Psoas muscle (tissue), 8 donors: ENCODE results near the gene CEP250. TPM values are rescaled to one million over a fixed set of nuclear protein-coding genes. Genes with fewer than 3 reads are reported as not detected.
"Not testable (repeated sequence)": the region's sequence is repeated elsewhere in the genome, so short reads cannot be mapped to it uniquely, and the experiment has no call there.

Experiments
- ATAC-seq, 4 donors: fragments of 200-7000 bp; cut with Tn5 transposase; one replicate each; pipeline ENCODE4 v1.9.1; 2020; ENCODE audit warnings: moderate library complexity in 3 of 4, mild to moderate bottlenecking in 2 of 4
- DNase-seq, 2 donors: peaks; one replicate each; pipeline ENCODE4 v3.0.0-alpha.2; 2020
- H3K27ac ChIP-seq: fragments of 200-600 bp; one replicate; pipeline ENCODE4 v1.8.0; 2022
- H3K27me3 ChIP-seq, 3 donors: fragments of 200-600 bp in 1 of 3; one replicate each; pipeline versions ENCODE4 v1.6.1 to v1.8.0; 2013 to 2022; ENCODE audit warnings: low read length in 2 of 3, mild to moderate bottlenecking in 2 of 3, moderate library complexity in 1 of 3; ENCODE audit not compliant: insufficient read depth in 3 of 3
- H3K36me3 ChIP-seq, 2 donors: fragments of 200-600 bp in 1 of 2; one replicate each; pipeline versions ENCODE4 v1.6.1 to v1.8.0; 2013 to 2022; ENCODE audit warnings: low read depth in 1 of 2, mild to moderate bottlenecking in 1 of 2, moderate library complexity in 1 of 2; ENCODE audit not compliant: insufficient read depth in 1 of 2
- H3K4me1 ChIP-seq: fragments of 200-600 bp; one replicate; pipeline ENCODE4 v1.8.0; 2022
- H3K4me3 ChIP-seq: fragments of 200-600 bp; one replicate; pipeline ENCODE4 v1.8.0; 2022; ENCODE audit warnings: mild to moderate bottlenecking
- H3K9me3 ChIP-seq: fragments of 200-600 bp; one replicate; pipeline ENCODE4 v1.8.0; 2022
- WGBS, 3 donors: extraction: QIAGEN DNeasy Blood & Tissue Kit; methylation state at CpG; one replicate each; pipeline versions ENCODE4 v1.1.6 to v1.1.7; 2013; 5-methylcytosine and 5-hydroxymethylcytosine counted together
- intact Hi-C, 2 donors: fragments of 100-400 bp; cut with DNase I; formaldehyde crosslinking; loops; one replicate each; pipeline versions ENCODE4 v1.11.0 to v1.14.2; 2022
- polyA plus RNA-seq, 3 donors: library from polyadenylated mRNA; stranded (reverse); fragments of 200-250 nt; gene quantifications; one replicate each; pipeline ENCODE4 v1.2.3, GENCODE V29; 2013
- total RNA-seq, 4 donors: library from RNA; stranded (reverse); fragmentation: NEBNext Ultra II Directional in 2 of 4; extraction: Animal tissue kit (Norgen Biotek cat#: 25700) in 2 of 4; gene quantifications; one replicate each; pipeline versions ENCODE4 v1.2.1 to v1.2.4, GENCODE V29; 2021 to 2023
- TF ChIP-seq, protein P1 (sequence below): fragments of 200-600 bp; IDR thresholded peaks from one replicate; pipeline ENCODE4 v1.8.0; 2022; ENCODE audit warnings: antibody characterized with exemption
- donor health status: healthy with polysubstance abuse.
- donor health status: DM: no; HTN: no; CAD: no; lungs with moderate emphysema.
- donor health status: Bipolar disorder and iron deficiency.
- donor health status: healthy.
- donor health status: DM: yes; HTN: yes; CAD: no.
- donor health status: DM: no; HTN: no; CAD: no.
- donor health status: DM: no; HTN: no; CAD: no.
- donor health status: DM: yes; HTN: yes; CAD: no.

The CEP250 gene
- total and polyA plus RNA-seq, 7 donors: 4.2 to 19.3 (median 17.0) TPM

DNA sequence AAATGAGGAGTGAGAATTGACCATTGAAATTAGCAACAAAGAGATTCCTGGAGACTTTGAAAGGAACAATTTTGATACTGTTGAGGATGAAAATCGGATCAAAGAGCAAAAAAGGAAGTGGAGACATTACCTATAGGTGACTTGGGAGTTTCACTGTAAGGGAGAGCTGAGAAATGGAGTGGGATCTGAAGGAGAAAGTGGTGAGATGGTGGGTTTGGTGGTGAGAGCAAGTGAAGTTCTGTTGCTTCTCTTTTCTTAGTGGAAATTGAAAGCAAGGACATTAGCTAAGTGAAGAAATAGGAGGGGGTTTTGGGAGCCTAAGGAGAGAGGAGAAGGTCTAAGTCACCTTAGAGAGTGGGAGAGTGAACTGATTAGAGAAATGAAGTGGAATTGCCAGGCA is 90.7 kb downstream of the CEP250 start:
- no peak for DNase-seq
- Histone ChIP-seq H3K4me3 (no peak overlapping the region), H3K9me3 (no peaks in the 10 kb centered on the region), H3K4me1 (peaks cover 10% of the 10 kb centered on the region), H3K36me3 (peaks cover 7 to 77% of the 10 kb centered on the region in 2 donors), H3K27ac (no peak overlapping the region), H3K27me3 (no peaks in the 10 kb centered on the region)
- no peak for ATAC-seq
- WGBS, 3 donors: 89 to 97% (median 92%) methylated on average over 1 of the region's 1 CpG
- TF ChIP-seq, protein P1, sequence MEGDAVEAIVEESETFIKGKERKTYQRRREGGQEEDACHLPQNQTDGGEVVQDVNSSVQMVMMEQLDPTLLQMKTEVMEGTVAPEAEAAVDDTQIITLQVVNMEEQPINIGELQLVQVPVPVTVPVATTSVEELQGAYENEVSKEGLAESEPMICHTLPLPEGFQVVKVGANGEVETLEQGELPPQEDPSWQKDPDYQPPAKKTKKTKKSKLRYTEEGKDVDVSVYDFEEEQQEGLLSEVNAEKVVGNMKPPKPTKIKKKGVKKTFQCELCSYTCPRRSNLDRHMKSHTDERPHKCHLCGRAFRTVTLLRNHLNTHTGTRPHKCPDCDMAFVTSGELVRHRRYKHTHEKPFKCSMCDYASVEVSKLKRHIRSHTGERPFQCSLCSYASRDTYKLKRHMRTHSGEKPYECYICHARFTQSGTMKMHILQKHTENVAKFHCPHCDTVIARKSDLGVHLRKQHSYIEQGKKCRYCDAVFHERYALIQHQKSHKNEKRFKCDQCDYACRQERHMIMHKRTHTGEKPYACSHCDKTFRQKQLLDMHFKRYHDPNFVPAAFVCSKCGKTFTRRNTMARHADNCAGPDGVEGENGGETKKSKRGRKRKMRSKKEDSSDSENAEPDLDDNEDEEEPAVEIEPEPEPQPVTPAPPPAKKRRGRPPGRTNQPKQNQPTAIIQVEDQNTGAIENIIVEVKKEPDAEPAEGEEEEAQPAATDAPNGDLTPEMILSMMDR: no peak
- intact Hi-C loops: no loop called here

DNA sequence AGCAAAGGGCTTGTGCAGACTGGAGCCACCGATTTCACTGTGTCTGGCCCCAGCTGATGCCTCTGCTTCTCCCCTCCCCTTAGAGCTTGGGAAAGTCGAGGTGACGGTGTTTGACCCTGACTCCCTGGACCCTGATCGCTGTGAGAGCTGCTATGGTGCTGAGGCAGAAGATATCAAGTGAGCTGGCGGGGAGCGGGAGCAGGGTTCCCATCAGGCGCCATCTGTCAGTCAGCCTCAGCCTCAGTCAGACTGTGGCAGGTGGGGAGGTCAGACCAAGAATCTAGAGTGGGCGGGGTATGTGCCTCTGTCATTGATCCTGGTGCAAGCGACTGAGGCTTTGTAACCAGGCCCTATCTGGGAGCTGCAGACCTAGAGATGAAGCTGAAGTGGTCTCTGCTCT is 91.9 kb downstream of the CEP250 start:
- WGBS, 3 donors: 81 to 85% (median 81%) methylated on average over 9 of the region's 9 CpGs
- ATAC-seq: no peak

DNA sequence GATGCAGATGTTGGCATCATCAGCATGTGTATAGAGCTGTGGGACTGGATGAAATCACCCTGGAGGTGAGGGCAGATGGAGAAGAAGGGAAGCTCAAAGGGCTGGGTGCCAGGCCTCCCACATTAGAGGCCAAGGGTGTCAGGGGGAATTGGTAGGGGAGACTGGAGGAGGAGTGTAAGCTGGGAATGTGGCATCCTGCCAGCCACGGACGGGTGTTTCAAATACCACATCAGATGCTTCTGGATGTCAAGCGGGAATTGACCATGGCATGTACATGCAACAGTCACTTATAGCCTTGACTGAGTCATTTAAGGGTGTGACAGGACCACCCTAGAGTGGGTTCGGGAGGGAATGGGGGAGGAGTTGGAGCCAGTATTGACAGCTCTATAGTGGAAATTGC is 96.1 kb downstream of the CEP250 start:
- H3K27ac ChIP-seq: no peak overlapping the region
- ATAC-seq (no peak), DNase-seq (peak in 1 of 2 donors; percentile 45)
- no peaks in the 10 kb centered on the region for H3K4me1 ChIP-seq
- TF ChIP-seq, protein P1: no peak
- no peak overlapping the region for H3K4me3 ChIP-seq
- 52 to 60% (median 57%) methylated on average over 4 of the region's 4 CpGs for WGBS, 3 donors
- H3K27me3 ChIP-seq: no peaks in the 10 kb centered on the region
- H3K9me3 ChIP-seq: no peaks in the 10 kb centered on the region
- intact Hi-C loops: no loop called here
- peaks cover 11 to 96% of the 10 kb centered on the region in 2 donors for H3K36me3 ChIP-seq

More for the DNA sequence above, 91.9 kb downstream of the CEP250 start:
- TF ChIP-seq, protein P1: no peak
- Histone ChIP-seq H3K9me3 (no peaks in the 10 kb centered on the region), H3K4me3 (no peak overlapping the region), H3K27ac (no peak overlapping the region), H3K36me3 (peaks cover 9 to 89% of the 10 kb centered on the region in 2 donors), H3K27me3 (no peaks in the 10 kb centered on the region), H3K4me1 (peaks cover 5% of the 10 kb centered on the region)
- DNase-seq: peak in 1 of 2 donors; percentile 6
- intact Hi-C loops: no loop called here

DNA sequence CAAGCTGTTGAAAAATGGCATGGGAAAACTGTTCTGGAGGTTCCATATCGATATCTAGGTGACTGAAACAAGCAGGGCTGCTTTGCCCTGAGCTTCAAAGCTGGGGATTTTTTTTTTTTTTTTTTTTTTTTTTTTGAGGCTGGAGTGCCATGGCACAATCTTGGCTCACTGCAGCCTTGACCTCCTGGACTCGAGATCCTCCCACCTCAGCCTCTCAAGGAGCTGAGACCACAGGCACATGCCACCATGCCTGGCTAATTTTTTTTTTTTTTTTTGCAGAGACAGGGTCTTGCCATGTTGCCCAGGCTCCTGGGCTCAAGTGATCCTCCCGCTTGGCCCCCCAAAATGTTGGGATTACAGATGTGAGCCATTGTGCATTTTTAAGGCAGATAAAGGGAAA is 97.5 kb downstream of the CEP250 start:
- ATAC-seq (no peak), DNase-seq (peak in 1 of 2 donors; percentile 4)
- intact Hi-C loops: no loop called here
- peaks cover 11 to 96% of the 10 kb centered on the region in 2 donors for H3K36me3 ChIP-seq
- TF ChIP-seq, protein P1: no peak
- H3K27ac ChIP-seq: no peak overlapping the region
- no peaks in the 10 kb centered on the region for H3K9me3 ChIP-seq
- no peak overlapping the region for H3K4me3 ChIP-seq
- H3K27me3 ChIP-seq: no peaks in the 10 kb centered on the region
- 88 to 96% (median 91%) methylated on average over 3 of the region's 3 CpGs for WGBS, 3 donors
- no peaks in the 10 kb centered on the region for H3K4me1 ChIP-seq

DNA sequence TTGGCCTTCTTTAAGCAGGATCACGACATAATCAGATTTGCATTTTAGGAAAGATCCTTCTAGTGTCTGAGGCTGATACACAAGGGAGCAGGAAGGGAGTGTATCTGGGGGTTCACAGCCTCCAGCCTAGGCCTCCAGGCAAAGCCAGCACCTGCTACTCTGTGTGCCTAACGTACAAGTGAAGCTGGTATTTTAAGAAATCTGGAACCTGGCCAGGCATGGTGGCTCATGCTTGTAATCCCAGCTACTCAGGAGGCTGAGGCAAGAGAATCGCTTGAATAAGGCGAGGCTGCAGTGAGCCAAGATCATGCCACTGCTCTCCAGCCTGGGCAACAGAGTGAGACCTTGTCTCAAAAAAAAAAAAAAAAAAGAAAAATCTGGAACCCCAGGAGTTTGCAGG is 100.1 kb downstream of the CEP250 start:
- H3K27me3 ChIP-seq, H3K4me1 ChIP-seq, H3K27ac ChIP-seq, intact Hi-C loops, H3K4me3 ChIP-seq, H3K9me3 ChIP-seq: not testable (repeated sequence)
- peaks cover 5 to 81% of the 10 kb centered on the region in 2 donors for H3K36me3 ChIP-seq
- ATAC-seq (peak; percentile 36 to 69 (median 51)), DNase-seq (peak in 1 of 2 donors; percentile 34)
- 58 to 74% (median 60%) methylated on average over 4 of the region's 4 CpGs for WGBS, 3 donors
